Fibroblast of skin of right quadriceps (primary cell): ENCODE measurements around the gene GPRC6A.

Experiments used
- DNase-seq: peaks from one replicate; pipeline ENCODE4 v3.0.0-alpha.2; 2013

GPRC6A gene

DNA sequence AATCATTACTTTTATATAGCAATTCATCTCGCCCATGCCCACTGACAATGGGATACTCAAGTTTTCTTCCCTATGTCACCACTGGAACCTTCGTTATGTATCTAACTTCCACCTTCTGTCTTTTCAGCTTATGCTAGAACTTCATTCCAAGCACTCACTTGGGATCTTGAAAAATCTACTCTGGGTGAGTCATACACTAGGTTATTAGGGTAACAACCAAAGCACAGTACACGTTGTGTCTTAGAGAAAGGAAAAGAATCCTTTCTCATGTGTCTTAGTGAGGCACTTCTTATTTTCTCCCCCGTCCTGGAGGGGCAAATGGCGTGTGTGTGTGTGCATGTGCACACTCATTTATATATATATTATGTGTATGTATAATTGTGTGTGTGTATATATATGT lies 45.0 kb downstream of the GPRC6A start:
- DNase-seq, result no peak

DNA sequence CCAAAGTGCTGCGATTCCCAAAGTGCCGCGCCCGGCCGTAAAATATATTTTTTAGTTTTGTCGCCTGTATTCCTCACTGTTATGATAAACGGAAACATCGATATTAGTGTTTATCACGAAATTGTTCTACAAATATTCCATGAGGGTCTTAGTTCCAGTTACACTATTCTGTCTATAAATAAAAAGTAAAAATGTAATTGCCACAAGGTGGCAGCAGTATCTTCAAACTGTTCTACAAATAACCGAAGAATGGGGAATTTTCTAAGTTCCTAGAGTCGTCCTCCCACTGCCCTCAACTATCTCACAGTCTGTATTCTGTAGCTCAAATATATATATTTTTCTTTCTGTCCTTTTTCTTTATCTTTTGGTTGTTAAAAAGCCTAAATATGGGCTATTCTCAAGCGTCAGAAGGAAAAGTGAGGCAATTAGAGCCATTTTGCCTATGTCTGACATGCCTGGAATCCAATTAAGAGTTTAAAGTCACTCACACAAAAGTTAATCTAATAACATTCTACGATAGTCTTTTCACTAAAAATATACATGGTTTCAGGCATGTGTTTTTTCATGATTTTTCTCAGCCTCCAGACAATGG lies 49.2 kb downstream of the GPRC6A start:
- DNase-seq, result peak; percentile 15

DNA sequence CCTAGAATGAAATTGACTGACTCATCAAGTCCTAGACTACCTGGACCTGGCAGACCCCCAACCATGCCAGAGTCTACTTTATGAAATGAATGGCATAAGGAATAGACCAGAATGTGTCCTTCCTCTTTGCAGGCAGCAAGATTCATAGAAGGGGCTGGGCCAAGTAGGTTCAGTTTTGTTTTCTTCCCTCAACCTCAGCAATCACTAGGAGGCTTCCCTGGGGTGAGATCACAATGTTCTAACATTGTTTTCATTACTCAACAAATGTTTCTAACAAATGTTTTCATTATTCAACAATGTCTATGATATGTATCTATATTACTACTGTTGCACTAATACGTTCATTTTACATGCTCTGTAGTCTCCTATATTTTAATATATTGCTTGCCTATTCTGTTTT lies 55.0 kb downstream of the GPRC6A start:
- DNase-seq, result no peak

DNA sequence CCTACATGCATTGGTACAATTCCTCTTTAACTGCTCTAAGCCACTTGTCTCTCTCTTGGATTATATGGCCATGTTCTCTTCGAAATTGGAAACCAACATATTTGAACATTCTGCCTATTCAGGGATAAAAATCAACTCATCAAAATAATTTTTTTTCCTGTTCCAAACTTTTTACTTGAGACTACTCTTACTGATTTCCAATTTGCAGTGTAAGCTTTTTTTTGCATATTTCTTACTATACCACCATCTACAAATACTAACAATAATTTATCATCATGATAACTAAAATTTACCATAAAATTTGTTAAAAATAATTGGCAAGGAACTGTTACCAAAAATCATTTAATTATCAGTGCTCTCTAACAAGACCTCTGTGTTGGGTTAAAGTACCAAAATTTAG lies 56.4 kb downstream of the GPRC6A start:
- no peak for DNase-seq

DNA sequence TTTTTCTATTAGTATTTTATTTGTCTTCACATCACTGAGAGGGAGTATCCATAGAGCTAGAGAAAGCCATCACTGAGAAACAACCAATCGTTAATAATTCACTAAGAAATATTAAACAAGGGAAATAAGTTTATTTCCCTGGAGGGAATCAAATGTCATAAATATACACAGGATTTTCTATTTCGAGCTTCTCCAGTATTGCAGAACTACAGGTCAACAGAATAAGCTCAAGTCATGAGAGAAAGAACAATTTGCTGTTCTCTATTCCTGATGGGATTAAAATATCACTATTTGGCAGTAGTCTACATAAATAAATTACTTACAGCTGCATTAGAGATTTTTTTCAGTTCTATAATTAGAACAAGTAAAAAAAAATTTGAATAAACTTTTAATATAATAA lies 61.2 kb downstream of the GPRC6A start:
- no peak for DNase-seq

DNA sequence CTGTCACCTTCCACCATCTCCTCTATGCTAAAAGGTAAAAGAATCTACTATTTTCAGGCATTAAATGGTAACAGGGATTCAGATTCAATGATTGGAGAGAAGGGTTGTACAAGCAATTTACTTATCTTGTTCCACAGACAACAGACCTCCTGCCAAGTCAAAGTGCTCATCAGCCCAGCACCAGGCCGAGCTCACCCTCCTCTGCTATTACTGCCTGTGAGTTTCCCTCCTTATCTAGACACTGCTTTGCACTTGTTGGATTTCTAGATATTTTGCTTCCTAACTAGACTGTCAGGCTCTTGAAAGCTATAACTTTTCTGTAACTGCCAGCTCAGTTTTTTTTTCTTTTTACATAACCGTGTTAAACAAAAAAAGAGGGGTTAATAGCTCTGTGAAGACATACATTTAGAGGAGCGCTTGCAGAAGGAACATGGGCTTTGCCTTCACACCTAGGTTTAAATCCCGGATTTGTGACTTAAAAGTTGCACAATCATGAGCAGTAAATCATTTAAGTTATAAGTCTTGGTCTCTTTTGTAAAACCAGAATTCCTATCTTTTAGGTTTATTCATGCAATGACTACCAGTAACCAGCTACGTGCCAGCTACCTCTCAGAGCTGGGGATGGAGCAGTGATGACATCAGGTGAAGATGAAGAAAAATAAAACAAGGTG lies 62.2 kb downstream of the GPRC6A start:
- DNase-seq, result no peak

DNA sequence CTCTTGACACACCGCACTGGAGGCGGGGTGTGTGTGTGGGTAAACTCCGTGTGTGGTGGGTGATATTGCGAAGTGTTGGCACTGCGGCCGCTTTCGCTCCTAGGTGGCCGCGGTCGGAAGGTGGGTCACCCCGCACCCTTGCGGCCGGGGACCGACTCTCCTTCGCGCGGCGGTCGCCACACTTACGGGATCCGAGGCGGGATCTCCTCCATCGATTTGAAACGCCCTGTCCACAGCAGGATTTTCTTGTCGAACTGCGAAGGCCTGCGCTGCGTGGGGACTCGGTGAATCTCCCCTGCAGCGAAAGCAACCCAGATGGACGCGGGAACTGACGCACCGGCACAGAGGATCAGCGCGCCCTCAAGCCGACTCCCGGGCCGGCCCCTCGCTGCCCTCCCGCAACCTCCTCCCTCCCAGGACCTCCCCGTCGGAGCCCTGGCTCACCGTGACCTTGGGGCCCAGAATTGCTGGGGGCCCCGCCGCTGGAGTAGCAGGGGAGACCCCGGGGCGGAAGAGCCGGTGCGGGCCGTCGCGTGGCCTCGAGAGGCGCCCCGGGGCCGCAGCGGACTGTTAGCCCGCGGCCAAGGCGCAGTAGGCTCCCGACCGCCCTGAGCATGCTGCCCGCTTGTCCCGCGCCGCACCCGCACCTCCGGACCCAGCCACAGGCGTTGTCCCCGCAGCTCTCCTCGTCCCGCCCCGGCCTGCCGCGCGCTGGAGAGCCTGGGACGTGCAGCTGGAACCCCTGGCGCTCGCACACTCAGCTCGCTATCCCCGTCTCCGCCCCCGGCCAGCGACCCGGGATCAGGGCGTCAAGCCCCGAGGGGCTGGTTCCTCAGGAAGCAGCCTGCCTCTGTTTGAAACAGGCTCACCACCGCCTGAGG lies 63.7 kb downstream of the GPRC6A start, which contains the start of gene FAM162B:
Gene FAM162B (minus strand): TSS at position 759 of the 881 bp plus-strand sequence. CDS start 143 bp downstream, at position 616.
- no peak for DNase-seq

DNA sequence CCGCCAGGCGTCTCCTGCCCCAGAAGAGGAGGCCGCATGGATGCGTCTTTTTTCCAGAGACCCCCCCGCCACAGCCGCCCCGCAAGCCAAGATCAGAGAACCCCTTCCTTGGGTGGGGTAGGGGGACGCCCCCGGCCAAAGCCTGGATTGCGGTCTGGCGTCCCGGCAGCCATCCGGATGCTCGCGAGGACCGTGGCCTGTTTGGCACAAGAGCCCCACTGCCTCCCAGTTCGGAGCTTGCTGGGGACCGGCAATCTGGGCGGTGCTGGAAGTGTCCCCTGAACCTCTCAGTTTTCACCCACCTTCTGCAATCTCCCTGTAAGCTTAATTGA lies 64.3 kb downstream of the GPRC6A start:
- no peak for DNase-seq

DNA sequence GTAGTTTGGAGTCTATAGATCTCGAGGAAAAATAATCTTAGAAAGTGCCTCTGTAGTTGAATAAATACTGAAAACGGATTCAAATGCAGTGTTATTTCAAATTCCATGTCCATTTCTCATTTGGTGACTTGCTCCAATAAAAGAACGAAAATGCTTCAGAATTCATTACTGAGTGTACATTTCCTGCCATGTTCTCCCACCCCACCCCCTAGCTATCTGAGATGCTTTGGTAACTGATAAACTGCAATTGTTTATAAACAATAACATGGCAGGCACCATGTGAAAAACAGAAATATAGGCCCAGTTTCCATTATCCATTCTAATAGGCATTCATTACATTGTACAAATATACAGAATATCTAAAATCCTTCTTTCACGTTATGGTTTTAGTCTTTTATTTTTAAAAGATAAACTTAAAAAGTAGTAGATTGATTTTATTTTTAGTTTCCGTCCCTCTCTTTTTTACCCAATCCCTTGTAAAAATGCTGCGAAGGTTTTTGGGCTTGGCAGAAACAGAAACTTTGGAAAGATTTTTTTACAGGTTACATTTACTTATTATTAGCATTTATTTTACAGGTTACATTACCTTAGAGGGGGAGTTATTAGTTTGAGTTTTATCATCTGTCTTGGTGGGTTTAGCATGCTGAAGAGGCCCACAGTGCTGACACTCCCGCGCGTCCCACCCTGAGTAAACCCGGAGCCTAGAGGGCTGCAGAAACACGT lies 64.8 kb downstream of the GPRC6A start:
- DNase-seq, result no peak

DNA sequence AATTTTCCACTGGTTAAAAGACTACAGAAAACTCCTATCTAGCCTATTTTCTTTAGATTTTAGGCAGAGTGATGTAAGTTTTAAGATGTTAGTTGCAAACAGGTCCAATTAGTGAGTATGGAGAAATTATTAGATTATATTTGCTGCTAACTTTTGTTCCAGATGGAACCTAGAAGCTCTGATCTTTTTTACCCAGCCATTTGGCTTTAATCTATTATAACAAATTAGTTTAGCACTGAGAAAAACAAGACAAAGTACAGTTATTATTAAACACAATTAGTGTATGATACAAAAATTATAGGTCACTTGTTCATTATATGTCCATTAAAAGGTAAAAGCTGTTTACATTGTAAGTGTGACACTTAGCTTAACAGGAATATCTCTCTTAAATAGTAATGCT lies 65.8 kb downstream of the GPRC6A start:
- no peak for DNase-seq

DNA sequence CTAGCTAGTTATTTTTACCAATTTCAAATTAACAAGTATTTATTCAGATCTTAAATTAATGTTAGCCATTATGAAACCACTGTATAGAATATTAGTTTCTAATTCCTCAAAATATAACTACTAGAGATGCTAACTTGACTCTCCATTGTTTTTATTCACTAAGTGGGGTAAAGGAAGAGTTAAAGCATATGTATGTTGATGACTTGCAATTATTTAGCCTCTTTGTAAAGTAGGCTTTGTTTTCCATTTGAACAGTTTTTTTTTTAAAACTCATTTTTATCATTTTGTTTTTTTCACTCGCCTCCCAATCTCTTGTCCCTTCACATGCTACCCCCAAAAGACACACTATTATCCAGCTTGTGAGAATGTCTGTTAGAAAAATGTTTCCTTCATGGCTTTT lies 66.6 kb downstream of the GPRC6A start:
- DNase-seq, result no peak

DNA sequence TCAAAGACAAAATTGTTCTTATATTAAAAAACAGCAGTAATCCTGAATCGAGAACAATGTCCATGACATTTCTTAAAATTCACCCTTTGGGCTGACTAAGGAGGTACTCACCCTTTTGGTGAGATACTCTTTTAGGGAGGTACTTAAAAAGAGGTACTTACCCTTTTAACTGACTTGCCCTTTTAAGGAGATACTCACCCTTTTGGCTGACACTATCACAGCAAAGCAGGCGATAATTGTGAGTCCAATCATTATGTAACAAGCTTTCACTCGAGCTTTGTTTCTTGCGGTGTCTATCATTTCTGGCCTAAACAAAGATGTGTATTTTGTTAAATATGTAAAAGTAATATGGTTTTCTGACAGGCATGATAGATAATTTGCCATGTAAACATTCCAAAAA lies 67.1 kb downstream of the GPRC6A start:
- DNase-seq, result no peak

DNA sequence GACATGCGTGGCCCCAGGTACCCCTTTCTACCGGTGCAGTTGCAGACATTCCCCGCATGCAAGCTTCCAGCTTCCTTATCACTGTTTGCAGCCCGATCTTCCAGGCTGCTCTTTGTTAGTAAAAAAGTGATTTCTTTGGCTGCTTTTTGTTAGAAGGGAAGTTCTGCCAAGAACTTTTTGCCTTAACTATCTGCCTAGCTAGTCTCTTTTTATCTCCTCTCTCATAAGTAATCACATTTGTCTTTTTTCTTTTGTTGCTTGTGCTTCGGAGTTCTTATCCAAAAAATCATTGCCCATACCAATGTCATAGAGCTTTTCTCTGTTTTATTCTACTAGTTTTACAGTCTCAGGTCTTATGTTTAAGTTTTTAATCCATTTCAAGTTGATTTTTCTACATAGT lies 83.7 kb downstream of the GPRC6A start:
- DNase-seq, result no peak
